ENCODE measurements around the gene AKAP3.

The AKAP3 gene

DNA sequence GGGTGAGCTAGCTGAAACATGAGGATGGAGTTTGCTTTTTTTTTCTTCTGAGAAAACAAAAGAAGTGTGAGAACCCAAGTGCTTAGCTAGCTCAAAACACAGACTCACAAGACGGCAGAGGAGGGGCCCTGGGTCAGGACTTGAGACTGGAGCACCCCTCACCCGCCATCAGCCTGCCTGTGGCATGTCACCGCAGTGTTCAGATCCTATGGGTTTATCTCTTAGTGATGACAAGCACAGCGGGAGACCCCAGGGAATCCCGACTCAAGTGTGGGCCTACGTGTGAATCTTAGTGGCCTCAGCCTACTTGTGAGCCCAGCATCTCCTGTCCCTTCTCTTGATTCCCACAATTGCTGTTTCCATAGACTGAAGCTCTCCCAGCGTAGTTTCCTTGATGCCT, 64.0 kb downstream of the AKAP3 start:
- H3K79me2 ChIP-seq (ENCODE audit: insufficient read depth, low read length), result no peaks in the 10 kb centered on the region
- no peak for TF ChIP-seq EZH2phosphoT487 (IDR thresholded peaks at IDR 0.05; ENCODE audit: borderline replicate concordance)
- TF ChIP-seq, protein P1, sequence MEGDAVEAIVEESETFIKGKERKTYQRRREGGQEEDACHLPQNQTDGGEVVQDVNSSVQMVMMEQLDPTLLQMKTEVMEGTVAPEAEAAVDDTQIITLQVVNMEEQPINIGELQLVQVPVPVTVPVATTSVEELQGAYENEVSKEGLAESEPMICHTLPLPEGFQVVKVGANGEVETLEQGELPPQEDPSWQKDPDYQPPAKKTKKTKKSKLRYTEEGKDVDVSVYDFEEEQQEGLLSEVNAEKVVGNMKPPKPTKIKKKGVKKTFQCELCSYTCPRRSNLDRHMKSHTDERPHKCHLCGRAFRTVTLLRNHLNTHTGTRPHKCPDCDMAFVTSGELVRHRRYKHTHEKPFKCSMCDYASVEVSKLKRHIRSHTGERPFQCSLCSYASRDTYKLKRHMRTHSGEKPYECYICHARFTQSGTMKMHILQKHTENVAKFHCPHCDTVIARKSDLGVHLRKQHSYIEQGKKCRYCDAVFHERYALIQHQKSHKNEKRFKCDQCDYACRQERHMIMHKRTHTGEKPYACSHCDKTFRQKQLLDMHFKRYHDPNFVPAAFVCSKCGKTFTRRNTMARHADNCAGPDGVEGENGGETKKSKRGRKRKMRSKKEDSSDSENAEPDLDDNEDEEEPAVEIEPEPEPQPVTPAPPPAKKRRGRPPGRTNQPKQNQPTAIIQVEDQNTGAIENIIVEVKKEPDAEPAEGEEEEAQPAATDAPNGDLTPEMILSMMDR (conservative IDR thresholded peaks at IDR 0.05; ENCODE audit: low read length), result no peak
- H3K4me2 ChIP-seq (ENCODE audit: low read depth, low read length, poor library complexity, severe bottlenecking), result no peak overlapping the region
- no peak overlapping the region for H2AFZ ChIP-seq (ENCODE audit: low read length)
- no peaks in the 10 kb centered on the region for H3K4me1 ChIP-seq (ENCODE audit: insufficient read depth, low read length, poor library complexity, severe bottlenecking)
- no peaks in the 10 kb centered on the region for H3K9me3 ChIP-seq (ENCODE audit: insufficient read depth, low read depth, low read length)
- H3K27me3 ChIP-seq (ENCODE audit: insufficient read depth, low read length, poor library complexity, severe bottlenecking), result no peaks in the 10 kb centered on the region
- no peaks in the 10 kb centered on the region for H3K36me3 ChIP-seq (ENCODE audit: insufficient read depth, low read length)
- no peak overlapping the region for H3K9ac ChIP-seq (ENCODE audit: low read depth, low read length, poor library complexity, severe bottlenecking)
- H3F3A ChIP-seq (ENCODE audit: low read depth), result no peaks in the 10 kb centered on the region
- no peaks in the 10 kb centered on the region for H4K20me1 ChIP-seq (ENCODE audit: insufficient read depth, low read length, poor library complexity, severe bottlenecking)
- H3K4me3 ChIP-seq (ENCODE audit: low read length, poor library complexity, severe bottlenecking), result no peak overlapping the region
- no peaks in the 10 kb centered on the region for H3K9me2 ChIP-seq (replicated peaks; ENCODE audit: low read depth, low read length)

DNA sequence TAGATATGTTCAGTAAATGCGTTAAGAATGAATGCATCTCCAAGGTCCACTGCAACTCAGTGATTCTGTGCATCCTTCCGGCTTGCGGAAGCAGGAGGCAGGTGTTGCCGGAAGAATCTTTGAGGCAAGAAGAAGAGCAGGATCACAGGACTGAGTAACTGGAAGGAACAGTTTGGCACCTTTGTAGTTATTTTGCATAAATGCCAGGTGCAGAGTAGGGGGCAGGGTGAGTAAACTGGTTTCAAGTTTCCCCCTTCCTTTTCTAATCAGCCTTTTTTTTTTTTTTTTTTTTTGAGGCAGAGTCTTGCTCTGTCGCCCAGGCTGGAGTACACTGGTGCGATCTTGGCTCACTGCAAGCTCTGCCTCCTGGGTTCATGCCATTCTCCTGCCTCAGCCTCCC, 64.6 kb downstream of the AKAP3 start:
- Histone ChIP-seq H3K27me3 (ENCODE audit: insufficient read depth, low read length, poor library complexity, severe bottlenecking) (no peaks in the 10 kb centered on the region), H3K9ac (ENCODE audit: low read depth, low read length, poor library complexity, severe bottlenecking) (no peak overlapping the region), H4K20me1 (ENCODE audit: insufficient read depth, low read length, poor library complexity, severe bottlenecking) (no peaks in the 10 kb centered on the region), H3K4me3 (ENCODE audit: low read length, poor library complexity, severe bottlenecking) (no peak overlapping the region), H3K9me3 (ENCODE audit: insufficient read depth, low read depth, low read length) (no peaks in the 10 kb centered on the region), H3F3A (ENCODE audit: low read depth) (no peaks in the 10 kb centered on the region), H3K9me2 (replicated peaks; ENCODE audit: low read depth, low read length) (no peaks in the 10 kb centered on the region), H3K4me1 (ENCODE audit: insufficient read depth, low read length, poor library complexity, severe bottlenecking) (no peaks in the 10 kb centered on the region), H3K4me2 (ENCODE audit: low read depth, low read length, poor library complexity, severe bottlenecking) (no peak overlapping the region), H3K79me2 (ENCODE audit: insufficient read depth, low read length) (no peaks in the 10 kb centered on the region), H2AFZ (ENCODE audit: low read length) (no peak overlapping the region), H3K36me3 (ENCODE audit: insufficient read depth, low read length) (no peaks in the 10 kb centered on the region)
- TF ChIP-seq, protein P1 (conservative IDR thresholded peaks at IDR 0.05; ENCODE audit: low read length), result no peak
- TF ChIP-seq EZH2phosphoT487 (IDR thresholded peaks at IDR 0.05; ENCODE audit: borderline replicate concordance), result no peak

DNA sequence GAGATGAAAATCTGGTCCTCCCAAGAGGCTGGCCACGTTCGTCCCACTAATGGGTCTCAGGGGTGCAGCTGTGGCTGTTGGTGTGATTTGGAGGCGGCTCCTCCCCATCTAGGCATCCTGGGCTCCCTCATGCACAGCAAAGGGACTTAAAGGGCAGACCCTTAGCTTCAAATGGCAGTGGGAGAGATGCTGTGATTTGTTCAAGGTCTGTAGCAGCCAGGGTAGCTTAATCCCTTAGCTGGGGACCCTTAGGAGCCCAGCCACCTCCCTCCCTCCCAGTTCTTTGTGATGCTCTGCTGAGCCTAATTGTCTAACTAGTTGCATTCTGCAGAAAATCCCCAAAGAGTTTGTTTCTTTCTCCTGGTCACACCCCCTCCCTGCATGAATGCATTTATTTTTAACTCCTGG, 68.6 kb downstream of the AKAP3 start:
- H3K79me2 ChIP-seq (ENCODE audit: insufficient read depth, low read length), result no peaks in the 10 kb centered on the region
- H3K9ac ChIP-seq (ENCODE audit: low read depth, low read length, poor library complexity, severe bottlenecking), result no peak overlapping the region
- H4K20me1 ChIP-seq (ENCODE audit: insufficient read depth, low read length, poor library complexity, severe bottlenecking), result no peaks in the 10 kb centered on the region
- H2AFZ ChIP-seq (ENCODE audit: low read length), result no peak overlapping the region
- TF ChIP-seq EZH2phosphoT487 (IDR thresholded peaks at IDR 0.05; ENCODE audit: borderline replicate concordance), result no peak
- TF ChIP-seq, protein P1 (conservative IDR thresholded peaks at IDR 0.05; ENCODE audit: low read length), result no peak
- H3K36me3 ChIP-seq (ENCODE audit: insufficient read depth, low read length), result no peaks in the 10 kb centered on the region
- no peaks in the 10 kb centered on the region for H3K9me2 ChIP-seq (replicated peaks; ENCODE audit: low read depth, low read length)
- no peaks in the 10 kb centered on the region for H3K4me1 ChIP-seq (ENCODE audit: insufficient read depth, low read length, poor library complexity, severe bottlenecking)
- H3K27me3 ChIP-seq (ENCODE audit: insufficient read depth, low read length, poor library complexity, severe bottlenecking), result no peaks in the 10 kb centered on the region
- no peaks in the 10 kb centered on the region for H3F3A ChIP-seq (ENCODE audit: low read depth)
- H3K4me2 ChIP-seq (ENCODE audit: low read depth, low read length, poor library complexity, severe bottlenecking), result no peak overlapping the region
- no peaks in the 10 kb centered on the region for H3K9me3 ChIP-seq (ENCODE audit: insufficient read depth, low read depth, low read length)
- H3K4me3 ChIP-seq (ENCODE audit: low read length, poor library complexity, severe bottlenecking), result no peak overlapping the region

Data from Loucy (cell line).